HepG2 (cell line): ENCODE data around the gene DDIT4. TPM values are rescaled to one million over a fixed set of nuclear protein-coding genes. Genes with fewer than 3 reads are reported as not detected.
A peak's percentile ranks its signal among the peaks of the same experiment; 100 is the strongest.

ENCODE experiments used
- ADNP ChIP-seq: sonication (generic); formaldehyde crosslinking; IDR thresholded peaks from 2 replicates; pipeline ENCODE4 v1.4.0; 2020; ENCODE audit warnings: missing genetic modification reagents
- ASH2L ChIP-seq: fragments of 300-600, 200-600 bp; sonication (generic); IDR thresholded peaks from 2 replicates; pipeline ENCODE4 v1.7.0; 2017; ENCODE audit warnings: low read depth, mild to moderate bottlenecking, moderate library complexity, mixed read lengths, low read length; ENCODE audit not compliant: insufficient read length
- CTCF ChIP-seq: sonication (generic); formaldehyde crosslinking; IDR thresholded peaks from 2 replicates; pipeline ENCODE4 v1.5.0; 2020; ENCODE audit warnings: mild to moderate bottlenecking, missing genetic modification reagents, moderate library complexity
- DNMT3B ChIP-seq: conservative IDR thresholded peaks from 2 replicates; pipeline ENCODE4 v1.6.1; 2016; ENCODE audit warnings: missing biosample characterization, control low read depth
- FOXP4 ChIP-seq: sonication (generic); formaldehyde crosslinking; IDR thresholded peaks from 2 replicates; pipeline ENCODE4 v1.4.0; 2020; ENCODE audit warnings: missing genetic modification reagents
- GPN1 ChIP-seq: sonication (generic); formaldehyde crosslinking; IDR thresholded peaks from 2 replicates; pipeline ENCODE4 v1.5.1; 2020; ENCODE audit warnings: missing genetic modification reagents, borderline replicate concordance
- HES4 ChIP-seq: sonication (generic); formaldehyde crosslinking; IDR thresholded peaks from 2 replicates; pipeline ENCODE4 v1.9.0; 2021; ENCODE audit warnings: mild to moderate bottlenecking, missing genetic modification reagents, borderline replicate concordance
- HNF4G ChIP-seq, 2 experiments: sonication (generic) in 1 of 2; formaldehyde crosslinking in 1 of 2; IDR thresholded peaks; 2 replicates each; pipeline versions ENCODE4 v1.4.0 to v1.6.1; 2011 to 2020; ENCODE audit warnings: borderline replicate concordance in 2 of 2, low read depth in 2 of 2, mild to moderate bottlenecking in 2 of 2, low read length in 1 of 2, missing genetic modification reagents in 1 of 2, moderate library complexity in 1 of 2
- IRF2 ChIP-seq: IDR thresholded peaks from 2 replicates; pipeline ENCODE4 v1.6.1; 2018; ENCODE audit warnings: missing genetic modification reagents, missing compliant biosample characterization
- JARID2 ChIP-seq: sonication (generic); formaldehyde crosslinking; IDR thresholded peaks from 2 replicates; pipeline ENCODE4 v1.8.1; 2023; ENCODE audit warnings: missing genetic modification reagents, inconsistent platforms; ENCODE audit not compliant: insufficient replicate concordance
- KAT8 ChIP-seq: IDR thresholded peaks from 2 replicates; pipeline ENCODE4 v1.6.1; 2016; ENCODE audit warnings: missing genetic modification reagents, missing compliant biosample characterization
- NFKB2 ChIP-seq: sonication (generic); formaldehyde crosslinking; IDR thresholded peaks from 2 replicates; pipeline ENCODE4 v1.4.0; 2020; ENCODE audit warnings: missing genetic modification reagents, borderline replicate concordance
- NKX3-1 ChIP-seq: sonication (generic); formaldehyde crosslinking; IDR thresholded peaks from 2 replicates; pipeline ENCODE4 v1.5.0; 2020; ENCODE audit warnings: missing genetic modification reagents
- PCBP1 ChIP-seq: fragments of 200-400 bp; formaldehyde crosslinking; IDR thresholded peaks from 2 replicates; pipeline ENCODE4 v1.6.1; 2017; ENCODE audit warnings: mild to moderate bottlenecking, low read depth, low read length, borderline replicate concordance
- POLR2A ChIP-seq, 2 experiments: IDR thresholded peaks; 2 replicates each; pipeline ENCODE4 v1.6.1; 2011; ENCODE audit warnings: low read depth in 2 of 2, low read length in 2 of 2, mild to moderate bottlenecking in 1 of 2, moderate library complexity in 1 of 2; ENCODE audit not compliant: insufficient read depth in 1 of 2
- RBFOX2 ChIP-seq: fragments of 200-400 bp; formaldehyde crosslinking; IDR thresholded peaks from 2 replicates; pipeline ENCODE4 v1.6.1; 2017; ENCODE audit warnings: low read depth, mild to moderate bottlenecking, low read length
- TEF ChIP-seq: sonication (generic); formaldehyde crosslinking; IDR thresholded peaks from 2 replicates; pipeline ENCODE4 v1.5.0; 2020; ENCODE audit warnings: missing genetic modification reagents
- TSC22D2 ChIP-seq: sonication (generic); formaldehyde crosslinking; IDR thresholded peaks from 2 replicates; pipeline ENCODE4 v1.5.1; 2020; ENCODE audit warnings: missing genetic modification reagents, mild to moderate bottlenecking, borderline replicate concordance
- ZFP41 ChIP-seq: sonication (generic); formaldehyde crosslinking; IDR thresholded peaks from 2 replicates; pipeline ENCODE4 v1.4.0; 2020; ENCODE audit warnings: mild to moderate bottlenecking, missing genetic modification reagents, borderline replicate concordance
- ZFP82 ChIP-seq: sonication (generic); formaldehyde crosslinking; IDR thresholded peaks from 2 replicates; pipeline ENCODE4 v1.5.1; 2020; ENCODE audit warnings: mild to moderate bottlenecking, missing genetic modification reagents, borderline replicate concordance
- ZFP90 ChIP-seq: sonication (generic); formaldehyde crosslinking; IDR thresholded peaks from 2 replicates; pipeline ENCODE4 v1.8.0; 2022; ENCODE audit warnings: missing genetic modification reagents, mild to moderate bottlenecking, inconsistent platforms, borderline replicate concordance
- ZNF292 ChIP-seq: sonication (generic); formaldehyde crosslinking; IDR thresholded peaks from 2 replicates; pipeline ENCODE4 v1.8.1; 2022; ENCODE audit warnings: mild to moderate bottlenecking, low read depth, missing genetic modification reagents, borderline replicate concordance
- ZNF383 ChIP-seq: sonication (generic); formaldehyde crosslinking; IDR thresholded peaks from 2 replicates; pipeline ENCODE4 v1.4.0; 2020; ENCODE audit warnings: missing genetic modification reagents, mild to moderate bottlenecking, borderline replicate concordance
- ZNF572 ChIP-seq: sonication (generic); formaldehyde crosslinking; IDR thresholded peaks from 2 replicates; pipeline ENCODE4 v1.5.1; 2020; ENCODE audit warnings: mild to moderate bottlenecking, missing genetic modification reagents
- ZNF792 ChIP-seq: IDR thresholded peaks from 2 replicates; pipeline ENCODE4 v1.6.1; 2016
- ZSCAN20 ChIP-seq: sonication (generic); formaldehyde crosslinking; IDR thresholded peaks from 2 replicates; pipeline ENCODE4 v1.4.0; 2020; ENCODE audit warnings: missing genetic modification reagents, mild to moderate bottlenecking, borderline replicate concordance
- polyA plus RNA-seq, 8 experiments: library from polyadenylated mRNA; depleted of rRNA in 3 of 8; stranded (reverse) in 7 of 8; unstranded in 1 of 8; fragments of >200 nt; fragmentation: Illumina TruSeq in 4 of 8; extraction: Trizol in 4 of 8; gene quantifications; 2 replicates each; pipeline versions ENCODE4 v1.2.1 to v1.2.3, GENCODE V29; 2011 to 2016; ENCODE audit warnings: low read depth in 4 of 8, missing spikeins in 1 of 8, mixed read lengths in 1 of 8; ENCODE audit not compliant: insufficient read depth in 1 of 8
- total RNA-seq, 5 experiments: library from RNA; depleted of rRNA; stranded (reverse); fragments of >200 nt; fragmentation: Illumina TruSeq; extraction: Trizol; gene quantifications; 2 replicates each; pipeline ENCODE4 v1.2.3, GENCODE V29; 2016; ENCODE audit warnings: low read depth in 1 of 5

Gene DDIT4
- total and polyA plus RNA-seq, 2 of the 13 experiments (the other 11 are each of a cell fraction or from before 2014, with no cell fraction given) = 35.6 to 40.7 TPM

GRCh38 chr10:72248468-72249151 is 25.1 kb upstream of the DDIT4 start (continued):
- TF ChIP-seq ZFP90 (CRISPR knock-in tag) (0 out of 2 replicates have a peak, but pooled peaks have one; percentile 48), ZFP41 (CRISPR knock-in tag) (no peak), NFKB2 (CRISPR knock-in tag) (no peak), ZFP82 (0 out of 2 replicates have a peak, but pooled peaks have one; percentile 32), DNMT3B (CRISPR knock-in tag) (no peak), ADNP (CRISPR knock-in tag) (no peak), HES4 (CRISPR knock-in tag) (no peak), NKX3-1 (CRISPR knock-in tag) (0 out of 2 replicates have a peak, but pooled peaks have one; percentile 33), POLR2A (IDR thresholded peaks at IDR 0.05; ENCODE audit: insufficient read depth in 1 of 2, low read depth in 2 of 2, low read length in 2 of 2) (peak; percentile 88 to 95), KAT8 (CRISPR knock-in tag) (peak; percentile 57; the same call in 1 of the 2 replicates), GPN1 (CRISPR knock-in tag) (no peak), ZSCAN20 (CRISPR knock-in tag) (peak; percentile 71; the same call in 1 of the 2 replicates), ZNF383 (CRISPR knock-in tag) (no peak; the same call in 1 of the 2 replicates), JARID2 (no peak), TEF (no peak), FOXP4 (CRISPR knock-in tag) (peak; percentile 69), RBFOX2 (peak; percentile 63), HNF4G (IDR thresholded peaks at IDR 0.05; ENCODE audit: borderline replicate concordance, low read depth, low read length) (no peak), HNF4G (CRISPR knock-in tag; IDR thresholded peaks at IDR 0.05; ENCODE audit: borderline replicate concordance, low read depth) (0 out of 2 replicates have a peak, but pooled peaks have one; percentile 49), ZNF572 (CRISPR knock-in tag) (peak; percentile 87), PCBP1 (no peak), IRF2 (CRISPR knock-in tag) (peak; percentile 63; the same call in 1 of the 2 replicates), CTCF (CRISPR knock-in tag) (0 out of 2 replicates have a peak, but pooled peaks have one; percentile 8), TSC22D2 (0 out of 2 replicates have a peak, but pooled peaks have one; percentile 43), ZNF292 (peak; percentile 92), ZNF792 (peak; percentile 32; the same call in 1 of the 2 replicates), ASH2L (peak; percentile 46)
